Measurements from ENCODE around the gene FAM120C. TPM values are rescaled to one million over a fixed set of nuclear protein-coding genes. Genes with fewer than 3 reads are reported as not detected.

The FAM120C gene
- total RNA-seq, 1 experiment from 2014 or later, result 29.2 TPM

DNA sequence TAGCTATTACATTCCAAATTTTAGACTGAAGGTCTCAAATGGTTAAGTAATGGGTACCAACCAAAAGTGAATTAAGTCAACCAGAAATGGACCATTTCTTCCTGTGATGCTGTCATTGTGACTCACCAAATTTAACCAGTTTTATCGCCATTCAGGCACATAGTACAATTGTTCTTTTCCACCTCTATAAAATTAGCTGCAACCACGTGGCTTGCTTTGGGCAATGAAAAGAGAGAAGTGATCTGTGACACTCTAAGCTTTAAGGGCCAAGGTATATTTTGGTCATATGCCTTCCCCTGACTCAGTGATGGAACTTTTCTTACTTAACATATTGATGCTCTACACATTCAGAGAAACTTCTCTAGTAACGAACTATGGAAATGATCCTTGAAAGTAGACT, 118.5 kb downstream of the FAM120C start:
- no peaks in the 10 kb centered on the region for H3K9me3 Mint-ChIP-seq (ENCODE audit: low read depth, unreplicated experiment)

GRCh38 chrX:54063361-54063760, 119.7 kb downstream of the FAM120C start:
- intact Hi-C loops (cut with micrococcal nuclease; ENCODE audit: unreplicated experiment), result no loop called here

More for the DNA sequence above, 118.5 kb downstream of the FAM120C start:
- intact Hi-C loops (cut with micrococcal nuclease; ENCODE audit: unreplicated experiment), result no loop called here
- no peaks in the 10 kb centered on the region for H3K36me3 Mint-ChIP-seq (ENCODE audit: insufficient read depth, unreplicated experiment)
- DNase-seq, result no peak
- CTCF ChIA-PET, result interaction anchor here (0.5 kb wide), 1 partner anchor 11 kb away, joined by 3 read pairs; no protein-coding TSS in a partner anchor
- H3K27me3 Mint-ChIP-seq (ENCODE audit: unreplicated experiment), result no peaks in the 10 kb centered on the region
- H3K27ac Mint-ChIP-seq (ENCODE audit: unreplicated experiment), result no peak overlapping the region
- no peak for TF ChIP-seq CTCF (IDR thresholded peaks at IDR 0.05; ENCODE audit: unreplicated experiment)
- no peaks in the 10 kb centered on the region for H3K4me1 Mint-ChIP-seq (ENCODE audit: low read depth, unreplicated experiment)
- no peak overlapping the region for H3K4me3 Mint-ChIP-seq (ENCODE audit: low read depth, unreplicated experiment)
- BruUV-seq (replicated peaks), result no TSS peak

DNA sequence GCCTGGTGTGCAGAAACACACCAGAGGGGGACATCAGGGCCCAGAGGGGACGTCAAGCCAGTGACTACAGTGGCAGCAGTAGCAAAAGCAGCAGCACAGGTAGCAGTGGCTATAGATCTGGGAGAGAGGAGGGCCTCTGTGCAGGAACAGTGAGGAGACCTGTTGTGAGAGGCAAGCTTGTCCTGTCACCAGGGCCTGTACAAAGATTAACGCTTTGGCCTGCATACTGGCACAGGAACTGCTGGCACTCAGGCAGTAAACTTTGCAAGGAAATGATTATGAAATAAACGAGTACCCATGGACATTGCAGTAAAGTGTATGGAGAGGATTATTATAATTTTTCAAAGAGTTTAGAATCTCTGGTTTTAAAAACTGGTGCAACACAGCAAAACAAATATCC, 133.3 kb downstream of the FAM120C start:
- no TSS peak for BruUV-seq (replicated peaks)
- intact Hi-C loops (cut with micrococcal nuclease; ENCODE audit: unreplicated experiment), result loop anchor here (10.0 kb wide), 1 partner anchor 395 kb away; no protein-coding TSS in a partner anchor
- TF ChIP-seq CTCF (IDR thresholded peaks at IDR 0.05; ENCODE audit: unreplicated experiment), result no peak
- Mint-ChIP-seq H3K4me3 (ENCODE audit: low read depth, unreplicated experiment) (no peak overlapping the region), H3K27ac (ENCODE audit: unreplicated experiment) (no peak overlapping the region), H3K36me3 (ENCODE audit: insufficient read depth, unreplicated experiment) (peaks cover 1% of the 10 kb centered on the region), H3K4me1 (ENCODE audit: low read depth, unreplicated experiment) (peaks cover 24% of the 10 kb centered on the region), H3K9me3 (ENCODE audit: low read depth, unreplicated experiment) (no peaks in the 10 kb centered on the region), H3K27me3 (ENCODE audit: unreplicated experiment) (no peaks in the 10 kb centered on the region)
- CTCF ChIA-PET, result no interaction called here
- no peak for DNase-seq

More at GRCh38 chrX:54063361-54063760, 119.7 kb downstream of the FAM120C start:
- DNase-seq, result no peak
- Mint-ChIP-seq H3K4me3 (ENCODE audit: low read depth, unreplicated experiment) (no peak overlapping the region), H3K27ac (ENCODE audit: unreplicated experiment) (no peak overlapping the region), H3K36me3 (ENCODE audit: insufficient read depth, unreplicated experiment) (no peaks in the 10 kb centered on the region), H3K4me1 (ENCODE audit: low read depth, unreplicated experiment) (no peaks in the 10 kb centered on the region), H3K27me3 (ENCODE audit: unreplicated experiment) (no peaks in the 10 kb centered on the region), H3K9me3 (ENCODE audit: low read depth, unreplicated experiment) (no peaks in the 10 kb centered on the region)
- CTCF ChIA-PET, result no interaction called here
- no peak for TF ChIP-seq CTCF (IDR thresholded peaks at IDR 0.05; ENCODE audit: unreplicated experiment)
- no TSS peak for BruUV-seq (replicated peaks)

DNA sequence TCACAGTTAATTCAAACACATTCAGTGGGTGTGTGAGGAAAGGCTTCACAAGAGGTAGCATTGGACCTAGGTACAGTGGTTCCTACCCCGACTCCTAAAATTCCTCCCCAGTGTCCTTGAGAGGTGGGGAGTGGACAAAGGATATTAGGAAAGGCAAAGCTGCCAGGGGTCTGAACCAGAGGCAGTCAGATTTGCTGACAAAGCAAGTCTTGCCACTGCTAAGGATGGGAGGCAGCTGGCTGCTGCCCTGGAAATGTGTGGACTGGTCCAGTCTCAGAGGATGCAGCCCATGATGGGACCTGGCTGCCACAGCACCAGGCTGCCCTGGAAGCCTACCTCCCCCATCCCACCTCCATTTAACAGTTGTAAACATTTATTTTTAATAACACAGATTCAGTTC, 134.6 kb downstream of the FAM120C start:
- no peak overlapping the region for H3K27ac Mint-ChIP-seq (ENCODE audit: unreplicated experiment)
- TF ChIP-seq CTCF (IDR thresholded peaks at IDR 0.05; ENCODE audit: unreplicated experiment), result no peak
- intact Hi-C loops (cut with micrococcal nuclease; ENCODE audit: unreplicated experiment), result loop anchor here (10.0 kb wide), 1 partner anchor 394 kb away; no protein-coding TSS in a partner anchor
- CTCF ChIA-PET, result interaction anchor here (0.6 kb wide), 1 partner anchor 30 kb away, joined by 3 read pairs; no protein-coding TSS in a partner anchor
- H3K27me3 Mint-ChIP-seq (ENCODE audit: unreplicated experiment), result no peaks in the 10 kb centered on the region
- no TSS peak for BruUV-seq (replicated peaks)
- H3K4me3 Mint-ChIP-seq (ENCODE audit: low read depth, unreplicated experiment), result no peak overlapping the region
- H3K36me3 Mint-ChIP-seq (ENCODE audit: insufficient read depth, unreplicated experiment), result peaks cover 15% of the 10 kb centered on the region
- peaks cover 24% of the 10 kb centered on the region for H3K4me1 Mint-ChIP-seq (ENCODE audit: low read depth, unreplicated experiment)
- H3K9me3 Mint-ChIP-seq (ENCODE audit: low read depth, unreplicated experiment), result no peaks in the 10 kb centered on the region
- DNase-seq, result no peak
